Fibroblast of villous mesenchyme (primary cell): Measurements from ENCODE around the gene CYP26B1. TPM values are rescaled to one million over a fixed set of nuclear protein-coding genes. Genes with fewer than 3 reads are reported as not detected.

Experiments
- DNase-seq: peaks from one replicate; pipeline ENCODE4 v3.0.0-alpha.2; 2010; ENCODE audit warnings: low read depth
- H3K4me3 ChIP-seq: 2 replicates; pipeline ENCODE4 v1.5.1; 2011; ENCODE audit warnings: low read depth, mild to moderate bottlenecking, low read length
- CTCF ChIP-seq: IDR thresholded peaks from 2 replicates; pipeline ENCODE4 v1.5.1; 2012; ENCODE audit warnings: low read depth, mild to moderate bottlenecking, low read length; ENCODE audit not compliant: insufficient read depth
- total RNA-seq: library from RNA; depleted of rRNA; stranded (reverse); fragments of >200 nt; gene quantifications from 2 replicates; pipeline ENCODE4 v1.2.3, GENCODE V29; 2012

The CYP26B1 gene
- total RNA-seq, 1 donor, result 0.43 TPM

GRCh38 chr2:72115110-72116080 is 32.3 kb downstream of the CYP26B1 start:
- DNase-seq, result peak; percentile 51
- no peak for TF ChIP-seq CTCF
- no peak overlapping the region for H3K4me3 ChIP-seq

- DNase-seq, result no peak
Measured at GRCh38 chr2:72114693-72115051, 33.0 kb downstream of the CYP26B1 start.

GRCh38 chr2:72113847-72114692 is 33.6 kb downstream of the CYP26B1 start:
- H3K4me3 ChIP-seq, result no peak overlapping the region
- DNase-seq, result no peak
- no peak for TF ChIP-seq CTCF

More at GRCh38 chr2:72114693-72115051, 33.0 kb downstream of the CYP26B1 start:
- no peak overlapping the region for H3K4me3 ChIP-seq
- TF ChIP-seq CTCF, result no peak

GRCh38 chr2:72112981-72113846 is 34.4 kb downstream of the CYP26B1 start:
- no peak for TF ChIP-seq CTCF
- H3K4me3 ChIP-seq, result no peak overlapping the region
- DNase-seq, result no peak

- no peak for TF ChIP-seq CTCF
- peak; percentile 6 for DNase-seq
Measured at GRCh38 chr2:72112401-72112800, 35.3 kb downstream of the CYP26B1 start.

GRCh38 chr2:72111061-72111460 is 36.6 kb downstream of the CYP26B1 start:
- DNase-seq, result no peak
- no peak for TF ChIP-seq CTCF

More at GRCh38 chr2:72112401-72112800, 35.3 kb downstream of the CYP26B1 start:
- no peak overlapping the region for H3K4me3 ChIP-seq

More at GRCh38 chr2:72111061-72111460, 36.6 kb downstream of the CYP26B1 start:
- H3K4me3 ChIP-seq, result no peak overlapping the region
